Measurements from ENCODE around the gene ENTPD2. TPM values are rescaled to one million over a fixed set of nuclear protein-coding genes. Genes with fewer than 3 reads are reported as not detected.

The ENTPD2 gene
- total RNA-seq, 1 experiment from 2014 or later = 4.0 TPM

- WGBS (ENCODE audit: extremely low coverage, insufficient read length, low lambda C conversion rate) = no CpG with 5 or more reads among the region's 28 CpGs
- TF ChIP-seq CTCF (conservative IDR thresholded peaks at IDR 0.05) = no peak
- Mint-ChIP-seq H3K4me3 (no peak overlapping the region), H3K9me3 (no peaks in the 10 kb centered on the region), H3K27me3 (ENCODE audit: low read depth) (peaks cover 57% of the 10 kb centered on the region), H3K36me3 (ENCODE audit: insufficient read depth in 1 of 3, low read depth in 3 of 3) (no peaks in the 10 kb centered on the region), H3K27ac (no peak overlapping the region), H3K4me1 (peaks cover 2 to 7% of the 10 kb centered on the region in 2 experiments)
- Histone ChIP-seq H3K4me2 (ENCODE audit: insufficient read depth, insufficient read length, low read length) (no peak overlapping the region), H2BK15ac (ENCODE audit: low read depth, low read length) (no peak overlapping the region), H3K4ac (ENCODE audit: low read depth, low read length) (no peak overlapping the region), H3K27ac (ENCODE audit: insufficient read length, low read depth, low read length) (no peak overlapping the region), H2BK12ac (ENCODE audit: insufficient read length, low read depth, low read length) (no peak overlapping the region), H2BK5ac (ENCODE audit: insufficient read length, low read length) (no peak overlapping the region), H2BK20ac (ENCODE audit: low read depth, low read length, poor library complexity, severe bottlenecking) (no peak overlapping the region), H3K18ac (ENCODE audit: insufficient read length, low read depth, low read length) (no peak overlapping the region), H4K5ac (ENCODE audit: insufficient read length, low read depth, low read length) (no peak overlapping the region), H3K14ac (ENCODE audit: insufficient read depth, low read length) (no peak overlapping the region), H2AK5ac (ENCODE audit: insufficient read length, low read length) (no peak overlapping the region), H3K9ac (ENCODE audit: extremely low read depth, insufficient read length, low read length) (no peak overlapping the region), H3K23me2 (ENCODE audit: insufficient read length, low read depth, low read length, poor library complexity, severe bottlenecking) (peaks cover 6% of the 10 kb centered on the region), H3K56ac (ENCODE audit: insufficient read length, low read depth, low read length) (no peak overlapping the region), H2BK120ac (ENCODE audit: low read depth, low read length, poor library complexity, severe bottlenecking) (no peak overlapping the region), H3K79me1 (ENCODE audit: insufficient read depth, low read depth, low read length, poor library complexity, severe bottlenecking) (no peaks in the 10 kb centered on the region), H3T11ph (ENCODE audit: low read length) (no peak overlapping the region), H2AFZ (ENCODE audit: low read length) (no peak overlapping the region), H3K79me2 (ENCODE audit: insufficient read depth, low read length) (no peaks in the 10 kb centered on the region), H4K91ac (ENCODE audit: insufficient read length, low read depth, low read length) (no peak overlapping the region), H4K8ac (replicated peaks; ENCODE audit: insufficient read length, low read depth, low read length) (no peak overlapping the region), H3K27me3 (ENCODE audit: insufficient read depth, low read length) (peaks cover 2% of the 10 kb centered on the region; the same call in 1 of the 2 replicates), H3K4me1 (ENCODE audit: insufficient read depth, low read length) (no peaks in the 10 kb centered on the region), H3K9me3 (ENCODE audit: control insufficient read depth, low read depth, low read length) (no peaks in the 10 kb centered on the region), H3K23ac (ENCODE audit: insufficient read length, low read depth, low read length) (no peak overlapping the region), H4K20me1 (ENCODE audit: control insufficient read depth, insufficient read depth, insufficient read length) (no peaks in the 10 kb centered on the region)
- DNase-seq = no peak
Measured at GRCh38 chr9:137055385-137056364, 1.8 kb upstream of the ENTPD2 start.

Measured in H9 (cell line).